ENCODE results near the gene MAGEA2.
"Not testable (repeated sequence)": the region's sequence is repeated elsewhere in the genome, so short reads cannot be mapped to it uniquely, and the experiment has no call there.

DNA sequence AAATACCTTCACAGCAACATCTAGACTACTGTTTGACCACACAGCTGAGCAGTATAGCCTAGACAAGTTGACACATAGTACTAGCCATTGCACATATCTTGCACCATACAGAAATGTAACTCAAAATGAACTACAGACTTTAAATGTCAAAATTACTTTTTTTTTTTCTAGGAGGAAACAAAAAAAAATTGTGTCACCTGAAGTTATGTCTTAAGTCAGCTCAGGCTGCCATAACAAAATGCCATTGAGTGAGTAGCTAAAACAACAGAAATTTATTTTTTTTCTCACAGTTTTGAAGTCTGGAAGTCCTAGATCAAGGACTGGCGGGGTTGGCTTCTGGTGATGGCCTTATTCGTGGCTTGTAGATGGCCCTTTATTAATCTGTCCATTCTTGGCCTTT is 44.5 kb downstream of the MAGEA2 start, which contains the start of gene CSAG2:
- TF ChIP-seq POLR2A, EP300 (IDR thresholded peaks at IDR 0.05): not testable (repeated sequence)
- TF ChIP-seq, protein P1, sequence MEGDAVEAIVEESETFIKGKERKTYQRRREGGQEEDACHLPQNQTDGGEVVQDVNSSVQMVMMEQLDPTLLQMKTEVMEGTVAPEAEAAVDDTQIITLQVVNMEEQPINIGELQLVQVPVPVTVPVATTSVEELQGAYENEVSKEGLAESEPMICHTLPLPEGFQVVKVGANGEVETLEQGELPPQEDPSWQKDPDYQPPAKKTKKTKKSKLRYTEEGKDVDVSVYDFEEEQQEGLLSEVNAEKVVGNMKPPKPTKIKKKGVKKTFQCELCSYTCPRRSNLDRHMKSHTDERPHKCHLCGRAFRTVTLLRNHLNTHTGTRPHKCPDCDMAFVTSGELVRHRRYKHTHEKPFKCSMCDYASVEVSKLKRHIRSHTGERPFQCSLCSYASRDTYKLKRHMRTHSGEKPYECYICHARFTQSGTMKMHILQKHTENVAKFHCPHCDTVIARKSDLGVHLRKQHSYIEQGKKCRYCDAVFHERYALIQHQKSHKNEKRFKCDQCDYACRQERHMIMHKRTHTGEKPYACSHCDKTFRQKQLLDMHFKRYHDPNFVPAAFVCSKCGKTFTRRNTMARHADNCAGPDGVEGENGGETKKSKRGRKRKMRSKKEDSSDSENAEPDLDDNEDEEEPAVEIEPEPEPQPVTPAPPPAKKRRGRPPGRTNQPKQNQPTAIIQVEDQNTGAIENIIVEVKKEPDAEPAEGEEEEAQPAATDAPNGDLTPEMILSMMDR (IDR thresholded peaks at IDR 0.05) = not testable (repeated sequence)
